ENCODE measurements around the gene PLA2G6.

DNA sequence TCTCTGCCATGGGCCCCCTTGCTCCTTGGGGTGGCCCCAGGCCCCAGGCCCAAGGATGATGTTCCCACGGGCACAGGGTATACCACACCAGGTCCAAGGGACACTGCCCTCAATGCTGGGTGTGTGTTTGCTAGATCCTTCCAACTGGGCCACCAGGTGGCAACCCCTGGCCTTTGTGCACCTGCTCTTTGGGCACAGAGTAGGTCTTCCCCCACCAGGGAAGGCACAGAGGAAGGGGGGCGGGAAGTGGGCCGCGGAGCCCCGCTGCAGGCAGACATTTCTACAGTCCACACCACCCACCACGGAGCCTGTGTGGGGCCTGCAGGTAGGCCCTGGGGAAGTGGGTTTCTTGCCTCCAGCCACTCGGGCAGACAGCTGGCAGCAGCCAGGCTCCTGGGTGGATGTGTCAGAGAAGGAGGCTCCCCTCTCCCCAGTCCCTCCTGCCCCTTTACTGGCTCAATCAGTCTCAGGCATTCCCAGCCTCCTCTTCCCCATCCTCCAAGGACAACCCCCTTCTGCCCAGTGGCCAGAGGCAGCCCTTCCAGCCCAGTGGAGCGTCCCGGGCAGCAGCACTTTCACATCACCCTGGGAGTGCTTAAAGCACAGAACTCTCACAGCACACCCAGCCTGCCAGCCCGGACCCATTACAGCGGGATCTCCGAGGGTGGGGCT is 41.8 kb upstream of the PLA2G6 start:
- TF ChIP-seq, protein P1, sequence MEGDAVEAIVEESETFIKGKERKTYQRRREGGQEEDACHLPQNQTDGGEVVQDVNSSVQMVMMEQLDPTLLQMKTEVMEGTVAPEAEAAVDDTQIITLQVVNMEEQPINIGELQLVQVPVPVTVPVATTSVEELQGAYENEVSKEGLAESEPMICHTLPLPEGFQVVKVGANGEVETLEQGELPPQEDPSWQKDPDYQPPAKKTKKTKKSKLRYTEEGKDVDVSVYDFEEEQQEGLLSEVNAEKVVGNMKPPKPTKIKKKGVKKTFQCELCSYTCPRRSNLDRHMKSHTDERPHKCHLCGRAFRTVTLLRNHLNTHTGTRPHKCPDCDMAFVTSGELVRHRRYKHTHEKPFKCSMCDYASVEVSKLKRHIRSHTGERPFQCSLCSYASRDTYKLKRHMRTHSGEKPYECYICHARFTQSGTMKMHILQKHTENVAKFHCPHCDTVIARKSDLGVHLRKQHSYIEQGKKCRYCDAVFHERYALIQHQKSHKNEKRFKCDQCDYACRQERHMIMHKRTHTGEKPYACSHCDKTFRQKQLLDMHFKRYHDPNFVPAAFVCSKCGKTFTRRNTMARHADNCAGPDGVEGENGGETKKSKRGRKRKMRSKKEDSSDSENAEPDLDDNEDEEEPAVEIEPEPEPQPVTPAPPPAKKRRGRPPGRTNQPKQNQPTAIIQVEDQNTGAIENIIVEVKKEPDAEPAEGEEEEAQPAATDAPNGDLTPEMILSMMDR (IDR thresholded peaks at IDR 0.05): peak in 1 of 4 experiments; percentile 12
- TF ChIP-seq POLR2AphosphoS5 (IDR thresholded peaks at IDR 0.05) (no peak), EP300 (IDR thresholded peaks at IDR 0.05) (no peak)
